ENCODE measurements around the gene TDRD12.

GRCh38 chr19:32675720-32676185 is 43.8 kb upstream of the TDRD12 start, which contains the start of gene RGS9BP:
- TF ChIP-seq CTCF (IDR thresholded peaks at IDR 0.05) = no peak
- TF ChIP-seq POLR2AphosphoS5 (IDR thresholded peaks at IDR 0.05) = no peak
- no peak for TF ChIP-seq POLR2A (IDR thresholded peaks at IDR 0.05)
